Prostate gland (tissue), 2 donors: Measurements from ENCODE around the gene CAPN5.

ENCODE experiments used
- CTCF ChIP-seq, 4 experiments: fragments of 200-600 bp in 2 of 4; fragments of 450-650 bp in 2 of 4; sonication (generic) in 2 of 4; IDR thresholded peaks; 1 replicate in 3 of 4; 2 replicates in 1 of 4; pipeline ENCODE4 v1.5.1; 2016 to 2019; ENCODE audit warnings: antibody characterized with exemption in 4 of 4, mild to moderate bottlenecking in 2 of 4, moderate library complexity in 2 of 4
- POLR2A ChIP-seq: fragments of 450-650 bp; IDR thresholded peaks from one replicate; pipeline ENCODE4 v1.6.1; 2016; ENCODE audit warnings: antibody characterized with exemption, mild to moderate bottlenecking

- TF ChIP-seq POLR2A (no peak), CTCF (IDR thresholded peaks at IDR 0.05) (no peak)
These were observed 52.2 kb downstream of the CAPN5 start for GRCh38 chr11:77118971-77119370.
